SK-N-SH treated with all-trans-retinoic acid at 6 μM for 48 hours (cell line): Measurements from ENCODE around the gene UBXN11.
A peak's percentile ranks its signal among the peaks of the same experiment; 100 is the strongest.

Source experiments
- ATAC-seq: fragments of 200-7000 bp; cut with Tn5 transposase; 3 replicates; pipeline ENCODE4 v1.9.1; 2020; ENCODE audit warnings: mild to moderate bottlenecking, moderate library complexity
- ARNTL ChIP-seq: fragments of 450-650 bp; formaldehyde crosslinking; IDR thresholded peaks from 2 replicates; pipeline ENCODE4 v1.5.0; 2020; ENCODE audit warnings: low read depth, mild to moderate bottlenecking, moderate library complexity, borderline replicate concordance
- BACH2 ChIP-seq: fragments of 250-450 bp; sonication (Bioruptor Pico); IDR thresholded peaks from 2 replicates; pipeline ENCODE4 v1.9.0; 2021; ENCODE audit warnings: mild to moderate bottlenecking, borderline replicate concordance
- CREB5 ChIP-seq: fragments of 250-450 bp; sonication (Bioruptor Pico); IDR thresholded peaks from 2 replicates; pipeline ENCODE4 v1.5.1; 2020; ENCODE audit warnings: low read depth, mild to moderate bottlenecking, moderate library complexity
- CSDC2 ChIP-seq: fragments of 250-450 bp; sonication (Bioruptor Pico); IDR thresholded peaks from 2 replicates; pipeline ENCODE4 v1.5.0; 2020; ENCODE audit warnings: mild to moderate bottlenecking, moderate library complexity
- CSRNP3 ChIP-seq: fragments of 250-450 bp; sonication (Bioruptor Pico); IDR thresholded peaks from 2 replicates; pipeline ENCODE4 v1.5.1; 2021; ENCODE audit warnings: mild to moderate bottlenecking, moderate library complexity
- GLIS3 ChIP-seq: fragments of 250-450 bp; sonication (Bioruptor Pico); IDR thresholded peaks from 2 replicates; pipeline ENCODE4 v1.5.0; 2020; ENCODE audit warnings: mild to moderate bottlenecking, moderate library complexity
- ISL1 ChIP-seq: fragments of 250-450 bp; sonication (Bioruptor Pico); IDR thresholded peaks from 2 replicates; pipeline ENCODE4 v2.1.2; 2022; ENCODE audit warnings: mild to moderate bottlenecking, moderate library complexity
- OSR1 ChIP-seq: fragments of 250-450 bp; sonication (Bioruptor Pico); IDR thresholded peaks from 2 replicates; pipeline ENCODE4 v1.8.0; 2022; ENCODE audit warnings: moderate library complexity, mild to moderate bottlenecking, inconsistent platforms
- PATZ1 ChIP-seq: fragments of 250-450 bp; sonication (Bioruptor Pico); IDR thresholded peaks from 2 replicates; pipeline ENCODE4 v1.8.0; 2020; ENCODE audit warnings: mild to moderate bottlenecking, moderate library complexity, borderline replicate concordance
- POU6F1 ChIP-seq: fragments of 250-450 bp; sonication (Bioruptor Pico); IDR thresholded peaks from 2 replicates; pipeline ENCODE4 v1.8.0; 2021; ENCODE audit warnings: low read depth, mild to moderate bottlenecking, moderate library complexity, borderline replicate concordance
- PPARA ChIP-seq: fragments of 250-450 bp; sonication (Bioruptor Pico); IDR thresholded peaks from 2 replicates; pipeline ENCODE4 v1.5.0; 2020; ENCODE audit warnings: mild to moderate bottlenecking, borderline replicate concordance
- RARB ChIP-seq: fragments of 250-450 bp; sonication (Bioruptor Pico); IDR thresholded peaks from 2 replicates; pipeline ENCODE4 v1.8.0; 2021; ENCODE audit warnings: mild to moderate bottlenecking, moderate library complexity
- SNAI2 ChIP-seq: fragments of 250-450 bp; sonication (Bioruptor Pico); IDR thresholded peaks from 2 replicates; pipeline ENCODE4 v1.5.0; 2020; ENCODE audit warnings: mild to moderate bottlenecking, moderate library complexity
- TCF4 ChIP-seq: fragments of 250-450 bp; sonication (Bioruptor Pico); IDR thresholded peaks from 2 replicates; pipeline ENCODE4 v1.8.0; 2021; ENCODE audit warnings: mild to moderate bottlenecking, moderate library complexity, borderline replicate concordance
- TOX ChIP-seq: fragments of 250-450 bp; sonication (Bioruptor Pico); IDR thresholded peaks from 2 replicates; pipeline ENCODE4 v1.8.0; 2021; ENCODE audit warnings: mild to moderate bottlenecking, moderate library complexity, borderline replicate concordance
- TSHZ2 ChIP-seq: fragments of 250-450 bp; sonication (Bioruptor Pico); IDR thresholded peaks from 2 replicates; pipeline ENCODE4 v1.5.0; 2020; ENCODE audit warnings: mild to moderate bottlenecking, moderate library complexity
- ZC3H10 ChIP-seq: fragments of 250-450 bp; sonication (Bioruptor Pico); IDR thresholded peaks from 2 replicates; pipeline ENCODE4 v1.5.1; 2021; ENCODE audit warnings: mild to moderate bottlenecking, moderate library complexity
- ZFP3 ChIP-seq: fragments of 250-450 bp; sonication (Bioruptor Pico); IDR thresholded peaks from 2 replicates; pipeline ENCODE4 v1.5.0; 2020; ENCODE audit warnings: mild to moderate bottlenecking, moderate library complexity
- ZFP30 ChIP-seq: fragments of 450-650 bp; formaldehyde crosslinking; IDR thresholded peaks from 2 replicates; pipeline ENCODE4 v1.5.0; 2022; ENCODE audit warnings: mild to moderate bottlenecking, moderate library complexity
- ZNF565 ChIP-seq: fragments of 450-650 bp; formaldehyde crosslinking; conservative IDR thresholded peaks from 2 replicates; pipeline ENCODE4 v1.5.0; 2020; ENCODE audit warnings: low read depth, mild to moderate bottlenecking, moderate library complexity
- ZNF70 ChIP-seq: fragments of 450-650 bp; formaldehyde crosslinking; IDR thresholded peaks from 2 replicates; pipeline ENCODE4 v1.5.0; 2020; ENCODE audit warnings: mild to moderate bottlenecking, moderate library complexity
- ZNF8 ChIP-seq: fragments of 450-650 bp; formaldehyde crosslinking; IDR thresholded peaks from 2 replicates; pipeline ENCODE4 v1.5.0; 2020; ENCODE audit warnings: mild to moderate bottlenecking, moderate library complexity

Gene UBXN11

GRCh38 chr1:26306290-26307229 lies at the start of gene UBXN11:
Gene UBXN11 (minus strand): TSS chr1:26306636. CDS start chr1:26302883, 3,753 bp downstream.
- ATAC-seq = peak; percentile 100
- TF ChIP-seq TOX (no peak), ZNF565 (CRISPR knock-in tag) (no peak), CSDC2 (CRISPR knock-in tag) (no peak), TSHZ2 (no peak), ISL1 (CRISPR knock-in tag) (no peak), TCF4 (CRISPR knock-in tag) (no peak), ZC3H10 (no peak), OSR1 (CRISPR knock-in tag) (no peak), ZNF70 (CRISPR knock-in tag) (no peak), ARNTL (CRISPR knock-in tag) (no peak), PATZ1 (CRISPR knock-in tag) (no peak), POU6F1 (CRISPR knock-in tag) (no peak), SNAI2 (no peak), BACH2 (CRISPR knock-in tag) (no peak), ZFP30 (CRISPR knock-in tag) (no peak), ZNF8 (CRISPR knock-in tag) (no peak), CREB5 (CRISPR knock-in tag) (no peak), PPARA (CRISPR knock-in tag) (no peak), RARB (CRISPR knock-in tag) (no peak), GLIS3 (CRISPR knock-in tag) (no peak)
- TF ChIP-seq, all 23 proteins: peak for 0

- ATAC-seq = no peak
- TF ChIP-seq POU6F1 (CRISPR knock-in tag) = no peak
- no peak for TF ChIP-seq PPARA (CRISPR knock-in tag)
- TF ChIP-seq ISL1 (CRISPR knock-in tag) = no peak
- no peak for TF ChIP-seq OSR1 (CRISPR knock-in tag)
- TF ChIP-seq RARB (CRISPR knock-in tag) = no peak
- no peak for TF ChIP-seq ZFP3
- TF ChIP-seq ARNTL (CRISPR knock-in tag) = no peak
- TF ChIP-seq CREB5 (CRISPR knock-in tag) = no peak
- TF ChIP-seq SNAI2 = no peak
- no peak for TF ChIP-seq ZNF8 (CRISPR knock-in tag)
- no peak for TF ChIP-seq CSRNP3 (CRISPR knock-in tag)
- no peak for TF ChIP-seq TSHZ2
- no peak for TF ChIP-seq ZNF70 (CRISPR knock-in tag)
- no peak for TF ChIP-seq BACH2 (CRISPR knock-in tag)
- no peak for TF ChIP-seq GLIS3 (CRISPR knock-in tag)
- no peak for TF ChIP-seq CSDC2 (CRISPR knock-in tag)
Measured at GRCh38 chr1:26356106-26356505, 49.7 kb upstream of the UBXN11 start.
